Dermis microvascular lymphatic vessel endothelial cell (primary cell): Measurements from ENCODE around the gene JMJD1C. TPM values are rescaled to one million over a fixed set of nuclear protein-coding genes. Genes with fewer than 3 reads are reported as not detected.
A peak's percentile ranks its signal among the peaks of the same experiment; 100 is the strongest.
"Not testable (repeated sequence)": the region's sequence is repeated elsewhere in the genome, so short reads cannot be mapped to it uniquely, and the experiment has no call there.

Experiments
- DNase-seq, 2 donors: peaks; one replicate each; pipeline versions ENCODE4 v3.0.0 to v3.0.0-alpha.2; 2010; ENCODE audit warnings: low read depth in 2 of 2
- total RNA-seq: library from RNA; depleted of rRNA; stranded (reverse); fragments of >200 nt; gene quantifications from 2 replicates; pipeline ENCODE4 v1.2.1, GENCODE V29; 2014

The JMJD1C gene
- total RNA-seq, 1 donor from 2014 or later = 103 TPM

GRCh38 chr10:63173468-63174232 lies 292.1 kb downstream of the JMJD1C start:
- DNase-seq = peak in 1 of 2 donors; percentile 12

DNA sequence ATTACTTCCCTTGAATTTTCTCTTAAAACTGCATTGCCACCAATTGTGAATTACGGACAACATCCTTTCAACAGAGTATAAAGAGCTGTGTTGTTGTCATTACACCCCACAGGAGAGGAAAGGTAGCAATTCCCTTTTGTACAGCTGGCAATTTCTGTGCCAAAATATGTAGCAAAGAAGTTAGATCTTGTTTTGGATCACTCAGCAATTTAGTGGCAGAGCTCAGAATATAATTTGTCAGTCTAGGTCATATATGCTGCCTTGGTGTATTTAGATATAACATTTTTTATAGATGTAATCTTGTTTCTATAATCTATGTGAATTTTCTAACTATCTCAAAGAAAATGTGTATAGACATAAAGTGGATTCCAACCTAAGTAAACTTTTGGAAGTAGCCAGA lies 293.9 kb downstream of the JMJD1C start:
- DNase-seq = no peak

- no peak for DNase-seq
Observed at GRCh38 chr10:63171255-63171855, 294.4 kb downstream of the JMJD1C start.

DNA sequence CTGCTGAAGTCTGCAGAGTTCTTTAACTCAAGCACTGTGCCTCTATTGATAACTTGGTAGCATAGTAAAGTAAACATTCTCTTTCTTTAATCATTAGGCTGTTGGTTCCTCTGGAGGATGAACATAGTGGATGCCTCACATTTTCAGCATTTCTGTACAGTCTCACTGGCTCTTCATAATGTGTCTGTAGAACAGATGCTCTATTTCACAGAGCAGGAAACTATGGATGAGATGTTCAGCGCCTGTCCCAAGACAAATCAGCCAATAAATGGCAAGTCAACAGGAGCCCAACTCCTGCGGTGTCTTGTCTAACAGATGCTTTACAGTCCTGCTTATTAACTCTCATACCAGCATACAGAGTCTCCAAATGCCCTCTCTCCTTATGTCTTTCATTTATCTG lies 296.2 kb downstream of the JMJD1C start:
- no peak for DNase-seq

- DNase-seq = no peak
Observed at GRCh38 chr10:63168821-63169462, 296.8 kb downstream of the JMJD1C start.

DNA sequence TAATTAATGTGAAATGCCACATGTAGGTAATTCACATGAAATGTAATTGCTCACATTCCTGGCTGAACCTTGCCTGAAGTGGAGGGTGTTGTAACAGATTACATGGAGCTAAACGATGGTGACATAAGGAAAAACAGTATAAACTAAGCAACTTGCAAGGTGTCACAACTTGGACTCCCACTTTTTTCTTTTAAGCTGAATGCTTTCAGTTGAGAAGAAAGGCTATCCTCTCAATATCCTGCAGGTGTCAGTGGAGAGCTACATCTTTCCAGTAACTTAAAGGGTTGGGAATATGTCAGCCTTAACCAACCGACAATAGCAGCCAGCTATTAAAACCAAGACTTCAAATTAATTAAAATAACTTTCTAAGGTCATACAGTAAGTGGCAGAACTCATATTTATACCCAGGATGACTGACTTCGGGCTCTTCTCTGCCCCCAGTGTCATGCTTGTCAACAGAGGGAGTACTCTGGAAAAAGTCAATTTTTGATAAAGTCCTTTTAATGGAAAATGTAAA lies 299.0 kb downstream of the JMJD1C start:
- DNase-seq = peak; percentile 77 to 83

DNA sequence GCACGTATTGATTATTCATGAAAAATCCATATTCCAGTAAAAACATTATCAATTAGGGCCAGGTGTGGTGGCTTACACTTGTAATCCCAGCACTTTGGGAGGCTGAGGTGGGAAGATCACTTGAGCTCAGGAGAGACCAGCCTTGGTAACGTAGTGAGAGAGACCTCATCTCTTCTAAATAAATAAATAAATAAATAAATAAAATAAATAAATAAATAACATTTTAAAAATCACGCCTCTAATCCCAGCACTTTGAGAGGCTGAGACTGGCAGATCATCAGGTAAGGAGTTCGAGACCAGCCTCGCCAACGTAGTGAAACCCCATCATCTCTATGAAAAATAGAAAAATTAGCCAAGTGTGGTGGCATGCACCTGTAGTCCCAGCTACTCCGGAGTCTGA lies 300.5 kb downstream of the JMJD1C start:
- no peak for DNase-seq

GRCh38 chr10:63164166-63164623 lies 301.6 kb downstream of the JMJD1C start:
- no peak for DNase-seq

- no peak for DNase-seq
Observed at GRCh38 chr10:63161592-63161991, 304.2 kb downstream of the JMJD1C start.

DNA sequence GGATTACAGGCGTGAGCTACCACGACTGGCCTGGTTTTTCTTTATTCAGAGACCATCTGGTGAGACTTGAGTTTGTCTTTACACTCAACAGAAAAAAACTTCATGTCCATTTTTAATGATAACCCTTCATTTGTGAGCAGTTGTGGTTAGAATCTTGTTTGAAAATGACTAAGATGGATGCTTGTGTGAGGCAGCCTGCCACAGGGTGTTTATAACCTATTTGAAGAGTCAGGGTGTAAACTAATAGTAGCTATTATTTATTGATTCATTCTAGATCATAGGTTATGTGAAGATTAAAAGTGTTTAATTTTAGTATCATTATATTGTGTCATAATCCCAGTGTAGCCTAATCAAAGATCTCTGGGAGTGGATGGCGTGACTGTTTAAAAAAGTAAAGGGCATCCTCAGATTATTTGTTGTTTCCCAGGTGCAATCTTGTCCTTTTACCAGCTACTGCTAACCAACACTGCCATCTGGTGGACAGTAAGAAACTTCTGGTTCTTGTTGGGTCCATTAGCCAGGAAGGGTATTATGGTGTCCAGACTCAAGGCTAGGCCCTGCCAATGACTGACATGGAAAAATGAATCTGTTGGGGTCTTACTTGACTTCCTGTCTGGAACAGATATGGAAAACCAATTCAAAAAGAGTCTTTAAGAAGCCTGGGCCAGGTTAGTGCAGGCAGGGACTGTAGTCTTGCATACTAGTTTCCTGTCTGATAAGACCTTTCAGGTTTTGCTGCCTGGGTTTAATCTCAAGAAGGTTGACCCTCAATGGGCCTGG lies 307.7 kb downstream of the JMJD1C start:
- peak; percentile 83 to 90 for DNase-seq

GRCh38 chr10:63156236-63156635 lies 309.5 kb downstream of the JMJD1C start:
- DNase-seq = no peak

DNA sequence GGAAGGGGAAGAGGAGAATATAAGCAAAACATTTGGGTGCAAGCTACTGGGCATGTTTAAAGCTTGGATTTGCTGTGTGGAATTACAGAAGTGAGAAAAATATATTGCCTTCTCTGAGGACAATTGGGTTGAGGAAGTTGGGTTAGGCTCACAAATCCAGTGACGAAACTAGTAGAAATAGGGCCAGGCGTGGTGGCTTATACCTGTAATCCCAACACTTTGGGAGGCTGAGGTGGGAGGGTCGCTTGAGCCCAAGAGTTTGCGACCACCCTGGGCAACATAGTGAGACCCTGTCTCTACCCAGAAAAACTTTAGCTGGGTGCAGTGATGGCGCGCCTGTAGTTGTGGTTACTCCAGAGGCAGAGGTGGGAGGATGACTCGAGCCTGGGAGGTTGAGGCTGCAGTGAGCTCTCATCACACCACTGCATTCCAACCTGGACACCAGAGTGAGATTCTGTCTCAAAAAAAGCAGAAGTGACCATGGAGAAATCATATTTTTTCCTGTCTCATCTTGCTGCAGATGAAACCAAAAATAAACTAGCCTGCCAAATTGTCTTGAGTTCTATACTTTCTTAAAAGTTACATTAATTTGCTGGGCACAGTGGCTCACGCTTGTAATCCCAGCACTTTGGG lies 310.3 kb downstream of the JMJD1C start:
- no peak for DNase-seq

DNA sequence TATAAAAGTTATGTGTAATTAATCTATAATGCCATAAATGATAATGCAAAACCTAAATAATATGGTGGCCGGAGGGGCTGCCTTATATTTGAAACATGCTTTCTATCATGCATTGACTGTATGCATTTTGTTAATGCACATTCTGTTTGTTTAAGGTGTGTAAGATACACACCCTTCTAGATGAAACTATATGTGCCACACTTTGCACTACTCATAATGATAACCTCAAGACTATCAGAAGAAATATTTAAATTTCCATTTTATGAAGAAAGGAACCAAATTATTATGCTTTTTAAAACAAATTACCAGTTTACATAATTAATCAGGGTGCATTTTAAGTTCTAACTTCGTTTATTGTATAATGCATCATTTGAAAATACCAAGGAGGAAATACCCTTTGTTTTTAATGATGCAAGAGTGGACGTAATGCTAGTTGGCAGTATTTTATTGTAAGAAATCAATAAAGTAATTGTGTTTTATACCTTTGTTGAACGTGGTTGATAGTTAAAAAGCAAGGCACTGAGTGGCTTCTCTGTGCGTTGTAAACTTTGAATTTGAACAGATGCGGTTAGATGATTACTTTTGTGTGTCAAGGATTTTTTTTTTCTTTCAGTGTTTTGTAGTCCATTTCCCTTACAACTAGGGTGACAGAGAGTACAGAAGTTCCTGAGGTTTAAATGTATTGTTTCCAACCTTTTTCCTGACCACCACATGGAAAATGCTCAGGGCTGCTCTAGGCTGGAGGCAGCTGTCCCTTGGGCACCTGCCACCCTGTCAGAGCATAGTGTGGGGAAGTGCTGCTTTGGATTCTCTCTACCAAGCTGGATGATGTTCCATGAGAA lies 311.0 kb downstream of the JMJD1C start:
- DNase-seq = no peak

GRCh38 chr10:63153868-63154545 lies 311.8 kb downstream of the JMJD1C start:
- DNase-seq = not testable (repeated sequence)

DNA sequence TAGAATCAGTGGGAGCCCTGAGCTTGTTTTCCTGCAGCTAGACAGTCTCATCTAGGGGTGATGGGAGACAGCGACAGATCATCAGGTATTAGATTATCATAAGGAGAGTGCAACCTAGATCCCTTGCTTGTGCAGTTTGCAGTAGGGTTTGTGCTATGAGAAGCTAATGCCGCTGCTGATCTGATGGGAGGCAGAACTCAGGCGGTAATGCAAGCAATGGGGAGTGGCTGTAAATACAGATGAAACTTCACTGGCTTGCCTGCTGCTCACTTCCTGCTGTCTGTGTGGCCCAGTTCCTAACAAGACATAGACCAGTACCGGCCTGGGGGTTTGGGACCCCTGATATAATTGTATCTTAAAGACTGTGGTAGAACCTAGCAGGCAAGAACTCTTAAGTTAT lies 315.0 kb downstream of the JMJD1C start:
- DNase-seq = no peak

DNA sequence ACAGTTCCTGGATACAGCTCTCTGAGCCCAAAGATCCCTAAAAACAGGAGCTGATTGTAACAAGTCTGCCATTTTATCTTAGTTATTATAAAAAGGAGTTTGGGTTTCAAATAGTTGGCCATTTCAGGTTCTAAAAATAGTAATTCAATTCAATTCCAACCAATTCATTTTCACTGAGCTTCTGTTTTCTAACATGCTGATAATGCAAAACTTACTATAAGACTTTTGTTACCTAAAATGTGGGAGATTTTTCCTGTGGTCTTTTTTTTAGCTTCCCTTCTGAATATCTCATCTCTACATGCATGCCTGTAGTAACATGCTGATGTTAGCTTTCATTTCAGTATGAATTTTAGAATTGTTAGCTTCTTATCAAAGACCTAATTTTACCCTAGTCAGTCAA lies 319.3 kb downstream of the JMJD1C start:
- no peak for DNase-seq

- DNase-seq = no peak
Observed at GRCh38 chr10:63145782-63146181, 320.0 kb downstream of the JMJD1C start.

GRCh38 chr10:63143987-63144386 lies 321.8 kb downstream of the JMJD1C start:
- DNase-seq = no peak

GRCh38 chr10:63142136-63142535 lies 323.6 kb downstream of the JMJD1C start:
- DNase-seq = no peak

DNA sequence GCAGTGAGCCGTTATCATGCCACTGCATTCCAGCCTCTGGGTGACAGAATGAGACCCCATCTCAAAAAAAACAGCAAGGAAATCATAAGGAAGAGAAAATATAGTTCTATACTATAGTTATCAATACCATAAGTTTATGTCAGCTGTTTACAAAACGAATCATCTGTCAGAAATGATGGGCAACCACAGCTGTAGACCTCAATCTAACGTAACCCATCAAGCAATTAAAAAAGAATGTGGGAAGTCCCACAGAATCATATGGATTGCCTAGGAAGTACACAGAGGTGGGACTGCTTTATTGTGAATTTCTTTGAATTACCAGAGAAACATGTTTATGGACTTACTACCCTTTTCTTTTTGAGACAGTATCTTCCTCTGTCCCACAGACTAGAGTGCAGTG lies 325.7 kb downstream of the JMJD1C start:
- no peak for DNase-seq
